WTC11 (cell line): Measurements from ENCODE around the gene CLIP2. TPM values are rescaled to one million over a fixed set of nuclear protein-coding genes. Genes with fewer than 3 reads are reported as not detected.

Source experiments
- ATAC-seq: fragments of 200-7000 bp; cut with Tn5 transposase; 2 replicates; pipeline ENCODE4 v1.10.0; 2021; ENCODE audit warnings: mild to moderate bottlenecking, moderate library complexity
- CTCF ChIA-PET: fragments of 300-600 bp; sonication (Branson Sonifier 250); formaldehyde crosslinking; loops from one replicate; lab custom pipeline; 2021; ENCODE audit warnings: antibody characterized with exemption; lab: Charles Lee
- POLR2A ChIA-PET: fragments of 350-600 bp; sonication (Branson Sonifier 250); formaldehyde crosslinking; loops from one replicate; lab custom pipeline; 2021; ENCODE audit warnings: antibody characterized with exemption; lab: Charles Lee
- DNase-seq: peaks from one replicate; pipeline ENCODE4 v3.0.0; 2021; ENCODE audit warnings: low spot score
- H3K27ac Mint-ChIP-seq: 2 replicates; pipeline ENCODE4 v1.8.0; 2021; ENCODE audit warnings: mixed read lengths
- H3K27me3 Mint-ChIP-seq: 2 replicates; pipeline ENCODE4 v1.8.0; 2021; ENCODE audit warnings: low read depth, mild to moderate bottlenecking, moderate library complexity, mixed read lengths
- H3K36me3 Mint-ChIP-seq: 2 replicates; pipeline ENCODE4 v1.8.0; 2021; ENCODE audit warnings: mixed read lengths
- H3K4me1 Mint-ChIP-seq: 2 replicates; pipeline ENCODE4 v1.8.0; 2022; ENCODE audit warnings: mixed read lengths
- H3K4me3 Mint-ChIP-seq: 2 replicates; pipeline ENCODE4 v1.8.0; 2021; ENCODE audit warnings: mild to moderate bottlenecking, moderate library complexity, mixed read lengths
- H3K9me3 Mint-ChIP-seq: 2 replicates; pipeline ENCODE4 v1.8.0; 2021; ENCODE audit warnings: mixed read lengths
- ELF4 ChIP-seq: sonication (generic); formaldehyde crosslinking; IDR thresholded peaks from 2 replicates; pipeline ENCODE4 v1.8.1; 2022; ENCODE audit warnings: low read depth, mild to moderate bottlenecking, moderate library complexity, missing genetic modification reagents
- GTF2I ChIP-seq: fragments of 250-450 bp; sonication (Bioruptor Pico); conservative IDR thresholded peaks from 2 replicates; pipeline ENCODE4 v1.4.0; 2021; ENCODE audit warnings: mild to moderate bottlenecking
- HMGA2 ChIP-seq: fragments of 250-450 bp; sonication (Bioruptor Pico); IDR thresholded peaks from 2 replicates; pipeline ENCODE4 v1.4.0; 2021; ENCODE audit warnings: mild to moderate bottlenecking, moderate library complexity
- MXD4 ChIP-seq: fragments of 250-450 bp; sonication (Bioruptor Pico); IDR thresholded peaks from 2 replicates; pipeline ENCODE4 v1.8.0; 2021; ENCODE audit warnings: mild to moderate bottlenecking, moderate library complexity, borderline replicate concordance
- PRRX2 ChIP-seq: fragments of 250-450 bp; sonication (Bioruptor Pico); IDR thresholded peaks from 2 replicates; pipeline ENCODE4 v1.8.0; 2021; ENCODE audit warnings: mild to moderate bottlenecking
- SOX15 ChIP-seq: fragments of 250-450 bp; sonication (Bioruptor Pico); IDR thresholded peaks from 2 replicates; pipeline ENCODE4 v1.9.0; 2021; ENCODE audit warnings: mild to moderate bottlenecking
- ZNF423 ChIP-seq: fragments of 250-450 bp; sonication (Bioruptor Pico); IDR thresholded peaks from 2 replicates; pipeline ENCODE4 v2.1.2; 2022; ENCODE audit warnings: mild to moderate bottlenecking, moderate library complexity
- ZSCAN18 ChIP-seq: fragments of 250-450 bp; sonication (Bioruptor Pico); IDR thresholded peaks from 2 replicates; pipeline ENCODE4 v2.1.2; 2022; ENCODE audit warnings: mild to moderate bottlenecking, moderate library complexity
- total RNA-seq: library from RNA; stranded (reverse); gene quantifications from 3 replicates; pipeline ENCODE4 v1.2.3, GENCODE V29; 2021
- TF ChIP-seq, protein P1 (sequence below): sonication (generic); formaldehyde crosslinking; conservative IDR thresholded peaks from 2 replicates; pipeline ENCODE4 v1.8.1; 2023; ENCODE audit warnings: mild to moderate bottlenecking, low read depth, missing genetic modification reagents, moderate library complexity
- TF ChIP-seq, protein P2 (sequence below): sonication (generic); formaldehyde crosslinking; IDR thresholded peaks from 2 replicates; pipeline ENCODE4 v1.8.1; 2022; ENCODE audit warnings: low read depth, missing genetic modification reagents, borderline replicate concordance
- TF ChIP-seq, protein P3 (sequence below): sonication (generic); formaldehyde crosslinking; IDR thresholded peaks from 2 replicates; pipeline ENCODE4 v1.8.1; 2023; ENCODE audit warnings: mild to moderate bottlenecking, missing genetic modification reagents
- TF ChIP-seq, protein P4 (sequence below): sonication (generic); formaldehyde crosslinking; IDR thresholded peaks from 2 replicates; pipeline ENCODE4 v1.8.1; 2022; ENCODE audit warnings: low read depth, mild to moderate bottlenecking, moderate library complexity, missing genetic modification reagents, borderline replicate concordance
- TF ChIP-seq, protein P5 (sequence below): sonication (generic); formaldehyde crosslinking; IDR thresholded peaks from 2 replicates; pipeline ENCODE4 v1.8.1; 2022; ENCODE audit warnings: mild to moderate bottlenecking, missing genetic modification reagents, moderate library complexity, borderline replicate concordance

Gene CLIP2
- total RNA-seq, 1 experiment from 2014 or later: 48.1 TPM

GRCh38 chr7:74371381-74372341 is 82.5 kb downstream of the CLIP2 start (continued):
- TF ChIP-seq ZSCAN18 (CRISPR knock-in tag) (no peak), PRRX2 (CRISPR knock-in tag) (no peak)

GRCh38 chr7:74372511-74373111 is 83.4 kb downstream of the CLIP2 start:
- Mint-ChIP-seq H3K27ac (no peak overlapping the region), H3K4me1 (peaks cover 27% of the 10 kb centered on the region), H3K9me3 (no peaks in the 10 kb centered on the region), H3K27me3 (no peaks in the 10 kb centered on the region), H3K4me3 (peak overlapping the region; percentile 69), H3K36me3 (peaks cover 13% of the 10 kb centered on the region)
- peak; percentile 48 for DNase-seq
- POLR2A ChIA-PET: interaction anchor here (0.6 to 1.2 kb wide), 2 partner anchors 35 to 152 kb away, joined by 3 read pairs; no protein-coding TSS in a partner anchor
- TF ChIP-seq, protein P1, sequence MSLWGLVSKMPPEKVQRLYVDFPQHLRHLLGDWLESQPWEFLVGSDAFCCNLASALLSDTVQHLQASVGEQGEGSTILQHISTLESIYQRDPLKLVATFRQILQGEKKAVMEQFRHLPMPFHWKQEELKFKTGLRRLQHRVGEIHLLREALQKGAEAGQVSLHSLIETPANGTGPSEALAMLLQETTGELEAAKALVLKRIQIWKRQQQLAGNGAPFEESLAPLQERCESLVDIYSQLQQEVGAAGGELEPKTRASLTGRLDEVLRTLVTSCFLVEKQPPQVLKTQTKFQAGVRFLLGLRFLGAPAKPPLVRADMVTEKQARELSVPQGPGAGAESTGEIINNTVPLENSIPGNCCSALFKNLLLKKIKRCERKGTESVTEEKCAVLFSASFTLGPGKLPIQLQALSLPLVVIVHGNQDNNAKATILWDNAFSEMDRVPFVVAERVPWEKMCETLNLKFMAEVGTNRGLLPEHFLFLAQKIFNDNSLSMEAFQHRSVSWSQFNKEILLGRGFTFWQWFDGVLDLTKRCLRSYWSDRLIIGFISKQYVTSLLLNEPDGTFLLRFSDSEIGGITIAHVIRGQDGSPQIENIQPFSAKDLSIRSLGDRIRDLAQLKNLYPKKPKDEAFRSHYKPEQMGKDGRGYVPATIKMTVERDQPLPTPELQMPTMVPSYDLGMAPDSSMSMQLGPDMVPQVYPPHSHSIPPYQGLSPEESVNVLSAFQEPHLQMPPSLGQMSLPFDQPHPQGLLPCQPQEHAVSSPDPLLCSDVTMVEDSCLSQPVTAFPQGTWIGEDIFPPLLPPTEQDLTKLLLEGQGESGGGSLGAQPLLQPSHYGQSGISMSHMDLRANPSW (CRISPR knock-in tag): no peak
- no peak for TF ChIP-seq GTF2I (CRISPR knock-in tag)
- ATAC-seq: peak; percentile 23
- CTCF ChIA-PET: interaction anchor here (0.6 to 3.3 kb wide), 6 partner anchors 28 to 170 kb away, joined by 3 to 14 read pairs (median 4); no protein-coding TSS in a partner anchor

DNA sequence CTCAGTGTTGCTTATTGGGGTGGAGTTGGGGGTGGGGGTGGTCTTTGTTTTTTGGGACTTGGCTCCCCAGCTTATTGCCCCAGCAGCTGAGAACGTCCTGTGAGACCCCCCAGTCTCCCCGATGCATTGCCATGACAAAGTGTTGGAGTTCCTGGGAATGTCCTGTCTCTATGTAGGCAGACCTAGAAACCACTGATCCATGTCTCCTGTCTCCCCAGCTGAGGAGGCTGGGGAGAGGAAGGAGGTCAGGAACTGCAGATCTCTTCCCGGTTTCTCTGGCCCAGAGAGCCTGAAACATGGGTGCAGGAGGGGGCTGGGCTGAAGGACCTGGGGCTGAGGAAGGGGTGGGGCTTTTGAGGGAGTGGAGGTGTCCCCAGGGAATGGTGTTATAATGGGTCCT is 84.3 kb downstream of the CLIP2 start:
- peaks cover 27% of the 10 kb centered on the region for H3K4me1 Mint-ChIP-seq
- no peak for TF ChIP-seq ELF4 (CRISPR knock-in tag)
- TF ChIP-seq SOX15 (CRISPR knock-in tag): no peak
- no peak for TF ChIP-seq HMGA2 (CRISPR knock-in tag)
- TF ChIP-seq, protein P2, sequence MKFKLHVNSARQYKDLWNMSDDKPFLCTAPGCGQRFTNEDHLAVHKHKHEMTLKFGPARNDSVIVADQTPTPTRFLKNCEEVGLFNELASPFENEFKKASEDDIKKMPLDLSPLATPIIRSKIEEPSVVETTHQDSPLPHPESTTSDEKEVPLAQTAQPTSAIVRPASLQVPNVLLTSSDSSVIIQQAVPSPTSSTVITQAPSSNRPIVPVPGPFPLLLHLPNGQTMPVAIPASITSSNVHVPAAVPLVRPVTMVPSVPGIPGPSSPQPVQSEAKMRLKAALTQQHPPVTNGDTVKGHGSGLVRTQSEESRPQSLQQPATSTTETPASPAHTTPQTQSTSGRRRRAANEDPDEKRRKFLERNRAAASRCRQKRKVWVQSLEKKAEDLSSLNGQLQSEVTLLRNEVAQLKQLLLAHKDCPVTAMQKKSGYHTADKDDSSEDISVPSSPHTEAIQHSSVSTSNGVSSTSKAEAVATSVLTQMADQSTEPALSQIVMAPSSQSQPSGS (CRISPR knock-in tag): no peak
- TF ChIP-seq, protein P3, sequence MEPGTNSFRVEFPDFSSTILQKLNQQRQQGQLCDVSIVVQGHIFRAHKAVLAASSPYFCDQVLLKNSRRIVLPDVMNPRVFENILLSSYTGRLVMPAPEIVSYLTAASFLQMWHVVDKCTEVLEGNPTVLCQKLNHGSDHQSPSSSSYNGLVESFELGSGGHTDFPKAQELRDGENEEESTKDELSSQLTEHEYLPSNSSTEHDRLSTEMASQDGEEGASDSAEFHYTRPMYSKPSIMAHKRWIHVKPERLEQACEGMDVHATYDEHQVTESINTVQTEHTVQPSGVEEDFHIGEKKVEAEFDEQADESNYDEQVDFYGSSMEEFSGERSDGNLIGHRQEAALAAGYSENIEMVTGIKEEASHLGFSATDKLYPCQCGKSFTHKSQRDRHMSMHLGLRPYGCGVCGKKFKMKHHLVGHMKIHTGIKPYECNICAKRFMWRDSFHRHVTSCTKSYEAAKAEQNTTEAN (CRISPR knock-in tag): no peak
- TF ChIP-seq ZNF423 (CRISPR knock-in tag): no peak
- TF ChIP-seq, protein P4, sequence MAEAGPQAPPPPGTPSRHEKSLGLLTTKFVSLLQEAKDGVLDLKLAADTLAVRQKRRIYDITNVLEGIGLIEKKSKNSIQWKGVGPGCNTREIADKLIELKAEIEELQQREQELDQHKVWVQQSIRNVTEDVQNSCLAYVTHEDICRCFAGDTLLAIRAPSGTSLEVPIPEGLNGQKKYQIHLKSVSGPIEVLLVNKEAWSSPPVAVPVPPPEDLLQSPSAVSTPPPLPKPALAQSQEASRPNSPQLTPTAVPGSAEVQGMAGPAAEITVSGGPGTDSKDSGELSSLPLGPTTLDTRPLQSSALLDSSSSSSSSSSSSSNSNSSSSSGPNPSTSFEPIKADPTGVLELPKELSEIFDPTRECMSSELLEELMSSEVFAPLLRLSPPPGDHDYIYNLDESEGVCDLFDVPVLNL (CRISPR knock-in tag): no peak
- TF ChIP-seq, protein P5, sequence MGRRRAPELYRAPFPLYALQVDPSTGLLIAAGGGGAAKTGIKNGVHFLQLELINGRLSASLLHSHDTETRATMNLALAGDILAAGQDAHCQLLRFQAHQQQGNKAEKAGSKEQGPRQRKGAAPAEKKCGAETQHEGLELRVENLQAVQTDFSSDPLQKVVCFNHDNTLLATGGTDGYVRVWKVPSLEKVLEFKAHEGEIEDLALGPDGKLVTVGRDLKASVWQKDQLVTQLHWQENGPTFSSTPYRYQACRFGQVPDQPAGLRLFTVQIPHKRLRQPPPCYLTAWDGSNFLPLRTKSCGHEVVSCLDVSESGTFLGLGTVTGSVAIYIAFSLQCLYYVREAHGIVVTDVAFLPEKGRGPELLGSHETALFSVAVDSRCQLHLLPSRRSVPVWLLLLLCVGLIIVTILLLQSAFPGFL (CRISPR knock-in tag): no peak
- TF ChIP-seq MXD4: no peak
- TF ChIP-seq, all 79 proteins: peak for 0
- Mint-ChIP-seq H3K27ac (no peak overlapping the region), H3K27me3 (no peaks in the 10 kb centered on the region), H3K9me3 (no peaks in the 10 kb centered on the region), H3K36me3 (peaks cover 12% of the 10 kb centered on the region), H3K4me3 (no peak overlapping the region)
- CTCF ChIA-PET: interaction anchor here (0.7 to 3.3 kb wide), 3 partner anchors 27 to 167 kb away, joined by 3 to 14 read pairs (median 4); no protein-coding TSS in a partner anchor
- DNase-seq (no peak), ATAC-seq (no peak)
- POLR2A ChIA-PET: no interaction called here
